Limb (tissue), 2 donors: ENCODE measurements around the gene ATP8B4.
A peak's percentile ranks its signal among the peaks of the same experiment; 100 is the strongest.

Experiments
- DNase-seq, 2 donors: peaks; one replicate each; pipeline ENCODE4 v3.0.0-alpha.2; 2016; ENCODE audit errors: extremely low spot score in 2 of 2

The ATP8B4 gene

GRCh38 chr15:49823987-49824774 lies 294.9 kb downstream of the ATP8B4 start:
- no peak for DNase-seq

- DNase-seq: no peak
Observed at GRCh38 chr15:49817100-49817499, 301.9 kb downstream of the ATP8B4 start.

- DNase-seq: peak; percentile 39 to 67
Observed at GRCh38 chr15:49815950-49816349, 303.1 kb downstream of the ATP8B4 start.

GRCh38 chr15:49815526-49815925 lies 303.5 kb downstream of the ATP8B4 start:
- no peak for DNase-seq

- DNase-seq: no peak
Observed at GRCh38 chr15:49814709-49815108, 304.3 kb downstream of the ATP8B4 start.

- peak in 1 of 2 donors; percentile 34 for DNase-seq
Observed at GRCh38 chr15:49813625-49814024, 305.4 kb downstream of the ATP8B4 start.

- DNase-seq: peak in 1 of 2 donors; percentile 70
Observed at GRCh38 chr15:49810720-49811119, 308.3 kb downstream of the ATP8B4 start.

GRCh38 chr15:49809894-49810609 lies 309.0 kb downstream of the ATP8B4 start:
- DNase-seq: no peak

- DNase-seq: no peak
Observed at GRCh38 chr15:49808341-49808740, 310.7 kb downstream of the ATP8B4 start.
